HPDE6-E6E7 (cell line): ENCODE data around the gene GKN1.
"Not testable (repeated sequence)": the region's sequence is repeated elsewhere in the genome, so short reads cannot be mapped to it uniquely, and the experiment has no call there.

Source experiments
- DNase-seq: peaks from one replicate; pipeline ENCODE4 v3.0.0; 2011; ENCODE audit warnings: missing footprints; ENCODE audit errors: extremely low spot score

GKN1 gene

GRCh38 chr2:68974251-68974650 lies at the start of gene GKN1:
Gene GKN1 (plus strand): TSS chr2:68974636. CDS start chr2:68974678, 42 bp downstream.
- DNase-seq: no peak

GRCh38 chr2:68925295-68925896 lies 49.0 kb upstream of the GKN1 start:
- peak; percentile 50 for DNase-seq

GRCh38 chr2:68926796-68927195 lies 47.6 kb upstream of the GKN1 start:
- no peak for DNase-seq

GRCh38 chr2:68931149-68931711 lies 43.2 kb upstream of the GKN1 start:
- no peak for DNase-seq

GRCh38 chr2:68931799-68932198 lies 42.6 kb upstream of the GKN1 start:
- no peak for DNase-seq

- no peak for DNase-seq
Observed at GRCh38 chr2:68932402-68932801, 42.0 kb upstream of the GKN1 start.

GRCh38 chr2:68934021-68934420 lies 40.4 kb upstream of the GKN1 start:
- DNase-seq: no peak

GRCh38 chr2:68935471-68935870 lies 39.0 kb upstream of the GKN1 start:
- no peak for DNase-seq

- peak; percentile 49 for DNase-seq
Observed at GRCh38 chr2:68936427-68936826, 38.0 kb upstream of the GKN1 start.

GRCh38 chr2:68936889-68937288 lies 37.5 kb upstream of the GKN1 start:
- no peak for DNase-seq

- DNase-seq: no peak
Observed at GRCh38 chr2:68937346-68938055, 36.9 kb upstream of the GKN1 start.

GRCh38 chr2:68938938-68939337 lies 35.5 kb upstream of the GKN1 start:
- DNase-seq: no peak

GRCh38 chr2:68939962-68940361 lies 34.5 kb upstream of the GKN1 start:
- DNase-seq: no peak

GRCh38 chr2:68940369-68940768 lies 34.1 kb upstream of the GKN1 start:
- no peak for DNase-seq

- DNase-seq: no peak
Observed at GRCh38 chr2:68942827-68943226, 31.6 kb upstream of the GKN1 start.

GRCh38 chr2:68943581-68944568 lies 30.6 kb upstream of the GKN1 start:
- DNase-seq: peak; percentile 55

- no peak for DNase-seq
Observed at GRCh38 chr2:68946117-68946516, 28.3 kb upstream of the GKN1 start.

GRCh38 chr2:68948710-68949109 lies 25.7 kb upstream of the GKN1 start:
- no peak for DNase-seq

- no peak for DNase-seq
Observed at GRCh38 chr2:68951899-68952298, 22.5 kb upstream of the GKN1 start.

GRCh38 chr2:68952887-68953521 lies 21.4 kb upstream of the GKN1 start, which contains the start of gene GKN2:
Gene GKN2 (minus strand): TSS chr2:68952893. CDS start chr2:68952861, 32 bp downstream.
- no peak for DNase-seq

- not testable (repeated sequence) for DNase-seq
Observed at GRCh38 chr2:68955432-68955831, 19.0 kb upstream of the GKN1 start.
